Neutrophil (primary cell): ENCODE results near the gene FZD10.

Source experiments
- H3K27ac ChIP-seq: fragments of 200-600 bp; sonication (generic); 2 replicates; pipeline ENCODE4 v1.5.1; 2016; ENCODE audit warnings: mild to moderate bottlenecking, moderate library complexity
- H3K27me3 ChIP-seq: fragments of 200-600 bp; sonication (generic); 2 replicates; pipeline ENCODE4 v1.6.0; 2016; ENCODE audit warnings: mild to moderate bottlenecking
- H3K36me3 ChIP-seq: fragments of 200-600 bp; sonication (generic); 2 replicates; pipeline ENCODE4 v1.5.1; 2017
- H3K4me1 ChIP-seq, 2 experiments: fragments of 200-600 bp in 1 of 2; sonication (generic) in 1 of 2; 1 replicate in 1 of 2; 2 replicates in 1 of 2; pipeline versions ENCODE4 v1.5.1 to v1.6.1; 2013 to 2016; ENCODE audit warnings: low read depth in 1 of 2, low read length in 1 of 2, mild to moderate bottlenecking in 1 of 2, moderate library complexity in 1 of 2; ENCODE audit not compliant: control insufficient read depth in 1 of 2, insufficient read depth in 1 of 2
- H3K4me3 ChIP-seq, 2 experiments: fragments of 200-600 bp in 1 of 2; sonication (generic) in 1 of 2; 1 replicate in 1 of 2; 2 replicates in 1 of 2; pipeline ENCODE4 v1.5.1; 2013 to 2016; ENCODE audit warnings: low read depth in 1 of 2, low read length in 1 of 2, mild to moderate bottlenecking in 1 of 2, moderate library complexity in 1 of 2
- H3K9me3 ChIP-seq: fragments of 200-600 bp; sonication (generic); 2 replicates; pipeline ENCODE4 v1.5.1; 2016
- CTCF ChIP-seq: fragments of 200-600 bp; sonication (generic); IDR thresholded peaks from 2 replicates; pipeline ENCODE4 v1.5.1; 2016; ENCODE audit warnings: antibody characterized with exemption

The FZD10 gene

GRCh38 chr12:130213249-130213648 is 51.0 kb downstream of the FZD10 start:
- H3K27me3 ChIP-seq, result no peaks in the 10 kb centered on the region
- TF ChIP-seq CTCF, result no peak
- no peak overlapping the region for H3K4me3 ChIP-seq
- no peaks in the 10 kb centered on the region for H3K9me3 ChIP-seq
- H3K4me1 ChIP-seq, result no peaks in the 10 kb centered on the region
- no peaks in the 10 kb centered on the region for H3K36me3 ChIP-seq
- H3K27ac ChIP-seq, result no peak overlapping the region

DNA sequence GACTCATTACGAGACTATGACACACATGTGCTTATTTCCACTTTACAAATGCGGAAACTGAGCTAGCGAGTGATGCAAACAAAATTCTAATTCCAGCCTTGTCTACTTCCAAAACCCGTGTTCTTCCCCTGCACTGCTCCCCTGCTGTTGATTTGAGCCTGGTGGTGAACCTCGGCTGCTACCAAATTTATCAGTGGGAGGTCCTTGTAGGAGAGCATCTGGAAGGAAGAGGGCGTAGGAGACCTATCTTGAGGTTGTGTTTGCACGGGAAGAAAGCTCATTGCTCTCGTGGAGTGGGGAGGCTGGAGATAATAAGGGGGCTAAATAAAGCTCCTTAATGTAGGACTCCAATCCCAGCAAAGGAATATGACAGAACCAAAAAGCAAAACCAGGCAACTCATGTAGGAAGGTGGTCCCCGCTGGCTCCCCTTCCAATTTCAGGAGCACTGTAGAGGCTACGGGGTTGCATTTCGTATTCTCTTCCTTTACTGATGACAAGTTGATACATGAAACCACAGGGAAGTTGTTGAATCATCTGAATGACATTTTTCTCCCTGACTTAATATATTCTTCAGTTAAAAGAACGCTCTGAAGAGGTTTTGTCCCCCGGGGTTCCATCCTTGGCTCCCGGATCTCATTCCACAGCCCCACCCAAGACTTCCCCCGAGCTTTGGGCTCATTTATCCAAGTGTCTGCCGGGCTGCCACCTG is 52.6 kb downstream of the FZD10 start:
- Histone ChIP-seq H3K4me1 (no peaks in the 10 kb centered on the region), H3K9me3 (no peaks in the 10 kb centered on the region), H3K36me3 (no peaks in the 10 kb centered on the region), H3K27ac (no peak overlapping the region), H3K4me3 (no peak overlapping the region), H3K27me3 (no peaks in the 10 kb centered on the region)
- no peak for TF ChIP-seq CTCF
